CD4-positive, alpha-beta T cell (primary cell): ENCODE data around the gene DYRK1B. TPM values are rescaled to one million over a fixed set of nuclear protein-coding genes. Genes with fewer than 3 reads are reported as not detected.

Experiments used
- ATAC-seq: fragments of 200-7000 bp; cut with Tn5 transposase; one replicate; pipeline ENCODE4 v1.10.0; 2022; ENCODE audit warnings: mild to moderate bottlenecking; ENCODE audit not compliant: poor library complexity
- CTCF ChIA-PET: fragments of 350-600 bp; sonication (Branson Sonifier 250); formaldehyde crosslinking; loops from one replicate; lab custom pipeline; 2021; ENCODE audit warnings: antibody characterized with exemption, inconsistent platforms; lab: Charles Lee
- POLR2A ChIA-PET: fragments of 350-600 bp; sonication (Branson Sonifier 250); formaldehyde crosslinking; loops from one replicate; lab custom pipeline; 2021; ENCODE audit warnings: antibody characterized with exemption, inconsistent platforms; lab: Charles Lee
- DNase-seq, 14 experiments: peaks; one replicate each; pipeline ENCODE4 v3.0.0-alpha.2; 2013 to 2020; ENCODE audit warnings: mixed read lengths in 2 of 14
- H3K27ac ChIP-seq, 2 donors: one replicate each; pipeline versions ENCODE4 v1.5.1 to v1.7.0; 2013; ENCODE audit warnings: low read length in 2 of 2, low read depth in 1 of 2, mild to moderate bottlenecking in 1 of 2
- H3K27me3 ChIP-seq, 2 experiments: 1 replicate in 1 of 2; 2 replicates in 1 of 2; pipeline versions ENCODE4 v1.6.1 to v1.7.0; 2013; ENCODE audit warnings: low read length in 2 of 2, control low read depth in 1 of 2, mild to moderate bottlenecking in 1 of 2, moderate library complexity in 1 of 2; ENCODE audit not compliant: insufficient read depth in 2 of 2, control insufficient read depth in 1 of 2
- H3K36me3 ChIP-seq: one replicate; pipeline ENCODE4 v1.6.1; 2013; ENCODE audit warnings: low read length, control low read depth; ENCODE audit not compliant: insufficient read depth
- H3K4me1 ChIP-seq: one replicate; pipeline ENCODE4 v1.6.1; 2013; ENCODE audit warnings: low read length, control low read depth; ENCODE audit not compliant: insufficient read depth
- H3K4me3 ChIP-seq: one replicate; pipeline ENCODE4 v1.5.1; 2013; ENCODE audit warnings: mild to moderate bottlenecking, low read length, moderate library complexity
- H3K9me3 ChIP-seq, 2 experiments: 1 replicate in 1 of 2; 2 replicates in 1 of 2; pipeline versions ENCODE4 v1.6.1 to v1.7.0; 2013; ENCODE audit warnings: low read length in 2 of 2, mild to moderate bottlenecking in 2 of 2, control low read depth in 1 of 2, moderate library complexity in 1 of 2; ENCODE audit not compliant: control insufficient read depth in 1 of 2, insufficient read depth in 1 of 2
- H3K27ac Mint-ChIP-seq: one replicate; pipeline ENCODE4 v1.8.0; 2020; ENCODE audit warnings: mixed read lengths
- H3K27me3 Mint-ChIP-seq: one replicate; pipeline ENCODE4 v1.8.0; 2021; ENCODE audit warnings: mixed read lengths
- H3K36me3 Mint-ChIP-seq: one replicate; pipeline ENCODE4 v1.8.0; 2021; ENCODE audit warnings: low read depth, mixed read lengths
- H3K4me1 Mint-ChIP-seq: one replicate; pipeline ENCODE4 v1.8.0; 2021; ENCODE audit warnings: low read depth, mixed read lengths
- H3K4me3 Mint-ChIP-seq: one replicate; pipeline ENCODE4 v1.8.0; 2020; ENCODE audit warnings: mild to moderate bottlenecking, mixed read lengths
- H3K9me3 Mint-ChIP-seq: one replicate; pipeline ENCODE4 v1.8.0; 2020; ENCODE audit warnings: mixed read lengths
- CTCF ChIP-seq: fragments of 200-600 bp; IDR thresholded peaks from one replicate; pipeline ENCODE4 v1.8.0; 2022; ENCODE audit warnings: antibody characterized with exemption, mild to moderate bottlenecking
- intact Hi-C, 2 experiments: fragments of 100-400 bp; cut with DNase I in 1 of 2; cut with micrococcal nuclease in 1 of 2; formaldehyde crosslinking; loops; one replicate each; pipeline versions ENCODE4 v1.15.1 to v1.9.0; 2023 to 2025; cut with DNase I, micrococcal nuclease
- total RNA-seq, 174 experiments: library from RNA in 2 of 174; stranded (reverse) in 2 of 174; gene quantifications; one replicate each; pipeline ENCODE4 v1.2.3 and lab custom pipeline; 2021 to 2026

Gene DYRK1B
- total RNA-seq, 2 experiments from 2014 or later = 18.9 to 19.4 TPM

- H3K4me3 Mint-ChIP-seq = no peak overlapping the region
- H3K27ac ChIP-seq = no peak overlapping the region
- CTCF ChIA-PET = interaction anchor here (0.6 to 2.3 kb wide), 2 partner anchors 10 to 36 kb away, joined by 4 to 6 read pairs; no protein-coding TSS in a partner anchor
Measured at GRCh38 chr19:39802958-39803357, 31.0 kb downstream of the DYRK1B start.

GRCh38 chr19:39797083-39797482, 36.9 kb downstream of the DYRK1B start:
- no peak overlapping the region for H3K4me3 Mint-ChIP-seq
- TF ChIP-seq CTCF = no peak
- Histone ChIP-seq H3K9me3 (no peaks in the 10 kb centered on the region), H3K4me1 (peaks cover 7% of the 10 kb centered on the region), H3K36me3 (no peaks in the 10 kb centered on the region), H3K27ac (no peak overlapping the region), H3K27me3 (peaks cover 0 to 2% of the 10 kb centered on the region in 2 experiments), H3K4me3 (no peak overlapping the region)
- H3K27ac Mint-ChIP-seq = no peak overlapping the region
- no peaks in the 10 kb centered on the region for H3K9me3 Mint-ChIP-seq
- no peak for DNase-seq
- H3K27me3 Mint-ChIP-seq = peaks cover 7% of the 10 kb centered on the region
- ATAC-seq = no peak
- intact Hi-C loops = loop anchor here in 1 of 2 experiments (5.0 kb wide), 1 partner anchor 175 kb away; the partner anchor contains the start of gene PSMC4
- no peaks in the 10 kb centered on the region for H3K4me1 Mint-ChIP-seq
- ChIA-PET CTCF (no interaction called here), POLR2A (no interaction called here)
- no peaks in the 10 kb centered on the region for H3K36me3 Mint-ChIP-seq

More at GRCh38 chr19:39802958-39803357, 31.0 kb downstream of the DYRK1B start:
- DNase-seq (no peak), ATAC-seq (no peak)
- Histone ChIP-seq H3K36me3 (no peaks in the 10 kb centered on the region), H3K9me3 (no peaks in the 10 kb centered on the region), H3K27me3 (peaks cover 6 to 11% of the 10 kb centered on the region in 2 experiments), H3K4me3 (no peak overlapping the region), H3K4me1 (no peaks in the 10 kb centered on the region)
- intact Hi-C loops = no loop called here
- no peaks in the 10 kb centered on the region for H3K9me3 Mint-ChIP-seq
- H3K27me3 Mint-ChIP-seq = peaks cover 9% of the 10 kb centered on the region
- H3K36me3 Mint-ChIP-seq = no peaks in the 10 kb centered on the region
- POLR2A ChIA-PET = no interaction called here
- no peaks in the 10 kb centered on the region for H3K4me1 Mint-ChIP-seq
- no peak overlapping the region for H3K27ac Mint-ChIP-seq
- no peak for TF ChIP-seq CTCF

- Mint-ChIP-seq H3K4me3 (no peak overlapping the region), H3K9me3 (no peaks in the 10 kb centered on the region), H3K4me1 (no peaks in the 10 kb centered on the region), H3K36me3 (no peaks in the 10 kb centered on the region), H3K27me3 (peaks cover 7% of the 10 kb centered on the region), H3K27ac (no peak overlapping the region)
- Histone ChIP-seq H3K9me3 (no peaks in the 10 kb centered on the region), H3K4me1 (peaks cover 7% of the 10 kb centered on the region), H3K4me3 (no peak overlapping the region), H3K36me3 (no peaks in the 10 kb centered on the region), H3K27me3 (no peaks in the 10 kb centered on the region), H3K27ac (no peak overlapping the region)
- POLR2A ChIA-PET = no interaction called here
- CTCF ChIA-PET = interaction anchor here (1.1 to 6.1 kb wide), 2 partner anchors 47 to 120 kb away, joined by 3 to 75 read pairs; no protein-coding TSS in a partner anchor
- no peak for ATAC-seq
- DNase-seq = no peak
- no peak for TF ChIP-seq CTCF
- intact Hi-C loops = loop anchor here in 1 of 2 experiments (5.0 kb wide), 1 partner anchor 176 kb away; the partner anchor contains the start of gene PSMC4
Measured at GRCh38 chr19:39796000-39796498, 37.9 kb downstream of the DYRK1B start.
